EL (cell line): ENCODE data around the gene CCR1.
A peak's percentile ranks its signal among the peaks of the same experiment; 100 is the strongest.
"Not testable (repeated sequence)": the region's sequence is repeated elsewhere in the genome, so short reads cannot be mapped to it uniquely, and the experiment has no call there.

Experiments
- DNase-seq: peaks from one replicate; pipeline ENCODE4 v3.0.0-alpha.2; 2016

The CCR1 gene

DNA sequence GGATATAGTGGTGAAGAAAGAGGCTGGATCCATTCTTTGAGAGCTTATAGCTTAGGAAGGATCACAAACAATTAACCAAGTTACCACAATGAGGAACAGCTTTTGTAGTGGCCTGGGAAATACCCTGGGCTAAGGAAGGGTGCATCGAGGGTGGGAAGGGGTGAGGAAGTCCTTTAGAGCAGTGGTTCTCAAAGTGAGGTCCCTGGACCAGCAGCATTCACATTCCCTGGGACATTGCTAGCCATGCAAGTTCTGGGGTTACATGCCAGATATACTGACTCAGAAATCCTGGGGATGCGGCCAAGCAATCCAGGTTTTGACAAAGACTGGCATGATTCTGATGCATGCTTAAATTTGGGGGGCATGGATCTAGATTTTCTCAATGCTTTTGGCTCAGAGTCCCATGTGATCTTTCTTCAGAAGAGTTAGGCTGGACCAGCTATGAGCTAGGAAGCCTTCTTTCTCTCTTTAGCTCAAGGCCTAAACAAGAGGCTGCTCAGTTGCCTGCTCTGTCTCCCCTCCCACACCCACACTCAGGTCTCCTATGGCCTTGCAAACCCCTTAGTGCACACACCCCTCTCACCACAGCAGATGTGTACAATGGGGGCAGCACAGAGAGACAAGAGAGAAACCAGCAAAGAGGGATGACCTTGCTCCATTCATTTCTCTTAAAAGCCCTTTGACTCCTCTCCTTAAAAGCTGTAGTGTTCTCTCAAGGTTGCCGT is 1.8 kb upstream of the CCR1 start:
- DNase-seq, result peak; percentile 62

DNA sequence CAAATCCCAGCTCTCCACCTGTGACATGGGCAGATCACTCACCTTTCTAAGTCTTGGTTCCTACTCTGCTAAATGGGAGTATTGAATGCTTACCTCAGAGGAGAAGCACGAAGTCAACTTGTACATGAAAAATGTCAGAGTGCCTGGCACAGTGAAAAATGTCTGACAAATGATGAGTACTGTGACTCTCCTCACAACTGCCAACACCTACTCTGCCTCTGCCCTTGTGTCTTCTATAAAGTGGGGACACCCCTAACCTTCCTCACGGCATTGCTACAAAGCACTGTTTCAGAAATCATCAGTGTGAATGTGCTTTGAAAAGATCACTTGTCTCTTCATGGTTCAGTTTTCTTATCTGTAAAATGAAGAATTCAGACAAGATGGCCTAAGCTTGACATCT is 940 bp upstream of the CCR1 start:
- no peak for DNase-seq

GRCh38 chr3:46207514-46207913 is 599 bp downstream of the CCR1 start:
- not testable (repeated sequence) for DNase-seq

DNA sequence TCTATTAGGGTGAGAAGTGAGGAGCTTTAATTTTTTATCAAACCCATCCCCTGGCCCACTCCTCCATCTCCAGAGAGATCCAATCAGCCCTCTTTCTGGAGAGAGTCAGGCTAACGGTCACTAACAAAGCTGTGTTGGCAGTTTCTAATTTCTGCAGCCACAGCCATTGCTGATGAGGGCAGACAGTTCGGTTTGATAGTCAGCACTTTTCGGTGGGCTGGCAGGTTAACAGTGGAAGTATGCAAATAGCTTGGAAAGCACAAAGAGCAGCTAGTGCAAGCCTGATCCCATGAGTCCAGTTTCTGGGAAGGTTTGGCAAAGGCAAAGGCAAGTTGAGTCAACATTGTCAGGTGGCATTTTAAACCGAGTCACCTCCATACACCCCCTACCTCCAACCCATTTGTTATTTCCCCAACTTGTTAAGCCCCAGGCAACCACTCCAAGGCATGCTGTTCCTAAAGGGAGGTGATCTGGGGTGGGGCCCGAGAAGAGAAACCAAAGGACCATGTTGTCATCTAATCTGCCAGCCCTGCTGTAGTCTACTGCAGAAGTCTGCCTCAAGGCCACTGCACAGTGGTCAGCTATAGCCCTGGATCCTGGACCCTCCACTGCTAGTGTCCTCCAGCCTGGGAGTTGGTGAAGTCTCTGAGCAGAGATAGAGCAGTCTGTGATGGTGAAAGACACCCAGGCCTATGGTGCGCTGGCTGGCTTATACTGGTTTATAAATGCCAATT is 1.7 kb downstream of the CCR1 start:
- DNase-seq, result no peak

DNA sequence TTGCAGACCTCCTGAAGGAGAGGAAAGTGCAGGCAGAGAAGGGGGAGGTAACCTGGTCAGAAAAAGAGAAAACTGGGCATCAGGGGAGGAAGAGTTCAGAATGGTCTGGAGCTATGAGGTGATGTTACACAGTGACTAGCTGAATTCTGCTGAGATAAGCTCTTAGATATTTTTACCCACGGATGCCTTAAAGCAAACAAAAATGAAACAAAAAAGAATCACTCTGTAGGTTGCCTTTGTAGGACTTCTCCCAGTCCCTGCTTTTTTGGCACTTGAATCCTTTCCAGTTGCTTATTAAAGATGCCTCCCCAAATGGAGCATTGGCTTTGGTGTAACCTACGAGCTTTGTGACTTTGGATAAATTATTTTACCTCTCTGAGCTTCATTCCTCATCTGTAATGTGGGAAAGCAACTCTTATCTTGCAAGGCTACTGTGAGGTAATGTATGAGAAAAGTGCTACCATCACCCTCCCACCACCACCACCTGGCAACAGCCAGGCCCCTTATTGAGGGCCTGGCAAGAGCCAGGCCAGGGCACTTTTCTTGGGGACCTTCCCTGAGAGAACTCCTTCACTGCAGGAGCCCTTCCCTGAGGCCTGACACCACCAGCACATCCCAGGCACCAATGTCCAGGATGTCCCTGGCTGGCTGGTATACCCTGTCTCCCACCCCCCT is 2.7 kb downstream of the CCR1 start:
- no peak for DNase-seq

GRCh38 chr3:46203681-46204080 is 4.4 kb downstream of the CCR1 start:
- DNase-seq, result no peak

GRCh38 chr3:46202535-46202934 is 5.6 kb downstream of the CCR1 start:
- no peak for DNase-seq

DNA sequence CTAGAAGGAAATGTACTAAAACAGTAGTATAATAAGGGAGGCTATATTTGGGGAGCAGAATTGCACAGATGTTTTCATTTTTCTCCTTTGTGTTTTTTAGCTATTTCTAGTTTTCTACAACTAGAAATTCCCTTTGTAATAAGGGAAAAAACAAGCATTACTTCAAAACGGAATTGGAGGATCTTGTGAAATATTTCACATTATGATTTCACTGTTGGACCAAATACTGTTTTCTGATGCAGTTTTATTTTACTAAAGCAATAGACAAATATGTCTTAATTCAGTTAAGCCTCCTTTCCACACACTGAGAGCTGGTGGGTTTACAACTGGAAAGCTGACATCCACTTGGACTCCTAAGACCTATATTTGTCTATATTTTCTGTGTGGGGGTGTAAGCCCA is 7.3 kb downstream of the CCR1 start:
- DNase-seq, result no peak

DNA sequence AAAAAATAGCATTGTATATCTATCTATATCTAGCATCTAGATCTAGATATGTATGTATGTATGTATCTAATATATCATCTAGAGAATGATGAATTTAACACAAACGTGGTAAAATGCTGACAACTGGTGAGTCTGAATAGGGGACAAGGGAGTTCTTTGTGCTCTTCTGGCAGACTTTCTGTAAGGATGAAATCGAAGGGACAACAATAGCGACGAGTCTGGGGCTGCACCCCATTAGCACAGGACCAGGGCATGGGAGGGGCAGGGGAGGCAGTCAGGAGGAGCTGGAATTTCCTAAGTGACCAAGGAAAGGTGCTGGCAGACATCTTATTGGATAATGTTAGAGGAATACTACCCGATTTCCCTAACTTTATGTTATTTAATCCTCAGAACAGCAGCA is 7.9 kb downstream of the CCR1 start:
- DNase-seq, result no peak

GRCh38 chr3:46196261-46196957 is 11.7 kb downstream of the CCR1 start:
- DNase-seq, result peak; percentile 50

DNA sequence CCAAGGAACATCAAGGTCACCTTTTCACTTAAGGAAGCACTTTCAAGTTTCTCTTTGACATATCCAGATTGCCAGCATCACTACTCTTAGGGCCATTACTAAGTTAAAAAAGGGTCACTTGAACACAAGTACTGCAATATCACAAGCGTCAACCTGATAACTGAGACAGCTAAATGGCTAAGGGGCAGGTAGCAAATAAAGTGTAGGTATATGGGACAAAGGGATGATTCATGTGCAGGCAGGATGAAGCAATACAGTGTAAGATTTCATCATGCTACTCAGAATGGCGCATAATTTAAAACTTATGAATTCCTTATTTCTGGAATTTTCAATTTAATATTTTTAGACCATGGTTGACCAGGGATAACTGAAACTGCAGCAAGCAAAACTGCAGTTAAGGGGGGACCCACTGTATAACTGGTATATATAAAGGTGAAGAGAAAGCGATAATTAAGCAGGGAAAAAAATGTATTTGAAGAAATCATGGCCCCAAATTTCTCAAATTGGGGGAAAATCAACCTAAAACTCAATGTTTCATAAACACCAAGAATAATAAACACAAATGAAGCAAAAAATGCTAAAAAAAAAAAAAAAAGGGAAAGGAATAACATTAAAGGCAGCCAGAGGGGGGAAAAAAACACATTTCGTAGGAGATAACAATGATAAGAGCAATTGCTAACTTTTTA is 13.1 kb downstream of the CCR1 start:
- no peak for DNase-seq

DNA sequence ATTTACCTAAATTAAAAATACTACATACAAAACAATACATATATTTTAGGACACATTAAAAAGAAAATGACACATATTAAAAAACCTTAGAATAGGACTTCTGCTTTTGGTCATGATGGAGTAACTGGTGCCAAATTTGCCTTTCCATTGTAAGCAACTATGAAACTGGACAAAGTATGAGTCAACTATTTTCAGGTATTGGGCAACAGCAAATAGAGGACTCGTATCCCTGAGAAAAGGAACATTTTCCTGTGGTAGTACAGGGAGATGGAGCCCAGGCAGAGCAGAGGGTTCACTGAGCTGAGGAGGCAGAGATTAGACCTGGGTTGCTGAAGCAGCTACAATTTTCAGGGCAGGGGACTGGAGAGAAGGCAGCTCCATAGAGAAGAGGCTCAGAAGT is 14.7 kb downstream of the CCR1 start:
- no peak for DNase-seq

- DNase-seq, result no peak
Measured at GRCh38 chr3:46192939-46193338, 15.2 kb downstream of the CCR1 start.

DNA sequence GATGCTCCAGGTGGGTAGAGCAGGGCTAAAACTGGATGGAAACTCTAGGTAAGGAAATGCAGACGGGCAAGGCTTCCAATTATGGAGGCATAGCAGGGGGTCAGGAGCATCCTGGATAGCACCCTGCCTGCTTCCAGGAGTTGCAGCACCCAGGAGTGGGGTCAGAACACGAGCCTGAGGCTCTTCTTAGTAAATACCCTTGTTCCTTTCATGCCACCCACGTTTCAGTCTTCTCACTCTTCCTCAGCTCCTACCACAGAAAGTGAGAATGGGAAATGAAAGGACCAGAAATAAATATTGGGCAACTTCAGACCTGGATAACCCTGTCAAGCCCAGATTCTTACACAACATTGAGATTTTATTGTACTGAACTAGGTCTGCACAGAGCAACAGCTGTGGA is 16.4 kb downstream of the CCR1 start:
- DNase-seq, result no peak

DNA sequence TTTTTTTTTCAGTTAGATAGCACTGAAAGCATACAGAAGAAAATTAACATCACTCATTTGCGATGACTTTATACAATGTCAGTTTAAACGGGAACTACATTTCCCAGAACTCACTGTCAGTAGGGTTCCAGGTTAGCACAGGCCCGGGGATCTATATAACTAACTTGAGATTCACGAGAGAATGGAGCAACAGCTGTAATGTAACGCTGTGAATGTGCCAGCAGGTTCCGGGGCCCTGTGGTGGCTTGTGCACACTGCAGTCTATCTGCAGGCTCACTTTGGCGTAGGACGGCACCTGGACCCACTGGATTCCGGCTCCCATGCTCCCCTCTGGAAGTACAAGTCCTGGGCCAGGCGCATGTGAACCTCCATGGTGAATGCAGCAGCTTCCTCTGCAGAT is 19.4 kb downstream of the CCR1 start:
- DNase-seq, result no peak

GRCh38 chr3:46187876-46188275 is 20.2 kb downstream of the CCR1 start:
- peak; percentile 84 for DNase-seq

DNA sequence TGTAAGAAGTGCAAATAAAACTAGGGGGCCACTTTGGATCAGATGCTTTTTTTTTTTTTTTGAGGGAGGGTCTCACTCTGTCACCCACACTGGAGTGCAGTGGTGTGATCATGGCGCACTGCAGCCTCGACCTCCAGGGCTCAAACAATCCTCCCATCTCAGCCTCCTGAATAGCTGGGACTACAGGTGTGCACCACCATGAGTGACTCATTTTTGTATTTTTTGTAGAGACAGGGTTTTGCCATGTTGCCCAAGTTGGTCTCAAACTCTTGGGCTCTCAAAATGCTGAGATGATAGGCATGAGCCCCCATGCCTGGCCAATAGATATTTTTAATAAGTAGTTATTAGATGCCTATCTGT is 20.8 kb downstream of the CCR1 start:
- DNase-seq, result no peak

GRCh38 chr3:46186471-46187340 is 21.4 kb downstream of the CCR1 start:
- DNase-seq, result no peak

GRCh38 chr3:46184469-46184868 is 23.6 kb downstream of the CCR1 start:
- DNase-seq, result peak; percentile 89

DNA sequence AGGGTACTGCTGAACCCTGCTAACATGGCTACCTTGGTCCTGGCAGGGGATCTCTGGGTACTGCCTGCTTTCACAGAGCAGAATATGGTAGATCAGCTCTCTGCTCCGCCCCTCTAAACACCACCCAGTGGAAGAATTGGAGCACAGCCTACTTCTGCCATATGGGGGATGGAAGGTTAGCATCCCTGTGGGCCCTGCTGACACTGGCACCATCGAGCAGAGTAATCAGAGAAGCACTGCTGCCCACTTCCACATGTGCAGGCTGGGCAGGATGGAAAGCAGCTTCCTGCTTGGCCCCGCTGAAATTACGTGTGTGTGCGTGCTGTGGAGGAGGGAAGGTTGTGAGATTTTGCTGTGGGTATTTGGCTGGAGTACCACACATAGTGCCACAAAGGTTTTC is 24.8 kb downstream of the CCR1 start:
- DNase-seq, result no peak

DNA sequence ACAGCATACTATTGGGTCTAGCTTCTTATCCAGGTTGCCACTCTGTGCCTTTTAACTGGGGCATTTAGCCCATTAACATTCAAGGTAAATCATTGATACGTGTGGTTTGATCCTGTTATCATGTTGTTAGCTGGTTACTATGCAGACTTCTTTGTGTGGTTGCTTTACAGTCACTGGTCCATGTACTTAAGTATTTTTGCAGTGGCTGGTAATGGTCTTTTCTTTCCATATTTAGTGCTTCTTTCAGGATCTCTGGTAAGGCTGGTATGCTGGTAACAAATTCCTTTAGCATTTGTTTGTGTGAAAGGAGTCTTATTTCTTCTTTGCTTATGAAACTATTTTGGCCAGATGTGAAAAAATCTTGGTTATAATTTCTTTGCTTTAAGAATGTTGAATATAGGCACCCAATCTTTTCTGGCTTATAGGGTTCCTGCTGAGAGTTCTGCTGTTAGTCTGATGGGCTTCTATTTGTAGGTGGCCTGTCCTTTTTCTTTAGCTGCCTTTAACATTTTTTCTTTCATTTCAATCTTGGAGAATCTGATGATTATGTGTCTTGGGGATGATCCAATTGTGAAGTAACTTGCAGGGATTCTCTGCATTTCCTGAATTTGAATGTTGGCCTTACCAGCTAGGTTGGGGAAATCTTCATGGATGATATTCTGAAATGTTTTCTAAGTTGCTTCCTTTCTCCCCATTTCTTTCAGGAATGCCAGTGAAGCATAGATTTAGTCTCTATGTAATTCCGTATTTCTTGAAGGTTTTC is 39.3 kb downstream of the CCR1 start:
- peak; percentile 18 for DNase-seq
